Activated naive CD4-positive, alpha-beta T cell treated with anti-CD3 and anti-CD28 coated beads for 36 hours (primary cell): Measurements from ENCODE around the gene NRDC. TPM values are rescaled to one million over a fixed set of nuclear protein-coding genes. Genes with fewer than 3 reads are reported as not detected.
A peak's percentile ranks its signal among the peaks of the same experiment; 100 is the strongest.

Experiments used
- CTCF ChIA-PET: fragments of 350-600 bp; sonication (Branson Sonifier 250); formaldehyde crosslinking; loops from one replicate; lab custom pipeline; 2021; ENCODE audit warnings: antibody characterized with exemption; lab: Charles Lee
- DNase-seq: peaks from one replicate; pipeline ENCODE4 v3.0.0-alpha.2; 2020
- H3K27ac Mint-ChIP-seq: one replicate; pipeline ENCODE4 v1.8.0; 2021; ENCODE audit warnings: mild to moderate bottlenecking, mixed read lengths
- H3K27me3 Mint-ChIP-seq: one replicate; pipeline ENCODE4 v1.8.0; 2021; ENCODE audit warnings: low read depth, mixed read lengths
- H3K36me3 Mint-ChIP-seq: one replicate; pipeline ENCODE4 v1.8.0; 2021; ENCODE audit warnings: low read depth, mixed read lengths
- H3K4me1 Mint-ChIP-seq: one replicate; pipeline ENCODE4 v1.8.0; 2021; ENCODE audit warnings: low read depth, mixed read lengths
- H3K4me3 Mint-ChIP-seq: one replicate; pipeline ENCODE4 v1.8.0; 2021; ENCODE audit warnings: mild to moderate bottlenecking, moderate library complexity, mixed read lengths
- H3K9me3 Mint-ChIP-seq: one replicate; pipeline ENCODE4 v1.8.0; 2021; ENCODE audit warnings: mixed read lengths
- intact Hi-C: fragments of 100-400 bp; cut with micrococcal nuclease; formaldehyde crosslinking; loops from one replicate; pipeline ENCODE4 v1.15.1; 2023
- total RNA-seq, 2 experiments: library from RNA; stranded (reverse); gene quantifications; one replicate each; pipeline ENCODE4 v1.2.3, GENCODE V29; 2021

NRDC gene
- total RNA-seq, 2 experiments from 2014 or later, result 136 to 145 TPM

DNA sequence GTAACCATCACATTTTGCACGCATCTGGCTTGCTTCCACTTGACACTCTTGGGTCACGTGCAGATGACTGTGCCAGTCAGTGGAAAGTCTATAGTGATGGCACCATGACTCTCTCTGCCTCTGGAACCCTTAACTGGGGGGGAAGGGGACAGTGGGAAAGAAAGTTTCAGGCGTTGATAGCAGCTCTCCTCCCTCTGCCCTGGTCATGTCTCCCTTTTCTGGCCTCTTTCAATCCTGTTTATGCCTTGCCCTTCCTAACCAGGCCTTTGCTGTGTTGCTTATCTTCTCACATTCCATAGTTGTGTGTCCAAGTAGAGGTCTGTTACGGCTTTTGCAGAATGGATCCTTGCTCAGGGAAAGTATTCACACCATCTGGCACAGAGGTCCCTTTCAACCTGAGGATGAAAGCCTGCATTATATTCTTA is 93.5 kb downstream of the NRDC start:
- no peak overlapping the region for H3K4me3 Mint-ChIP-seq
- CTCF ChIA-PET, result no interaction called here
- peaks cover 16% of the 10 kb centered on the region for H3K36me3 Mint-ChIP-seq
- no peak overlapping the region for H3K27ac Mint-ChIP-seq
- H3K4me1 Mint-ChIP-seq, result no peaks in the 10 kb centered on the region
- no peaks in the 10 kb centered on the region for H3K27me3 Mint-ChIP-seq
- DNase-seq, result no peak
- intact Hi-C loops, result no loop called here
- no peaks in the 10 kb centered on the region for H3K9me3 Mint-ChIP-seq

DNA sequence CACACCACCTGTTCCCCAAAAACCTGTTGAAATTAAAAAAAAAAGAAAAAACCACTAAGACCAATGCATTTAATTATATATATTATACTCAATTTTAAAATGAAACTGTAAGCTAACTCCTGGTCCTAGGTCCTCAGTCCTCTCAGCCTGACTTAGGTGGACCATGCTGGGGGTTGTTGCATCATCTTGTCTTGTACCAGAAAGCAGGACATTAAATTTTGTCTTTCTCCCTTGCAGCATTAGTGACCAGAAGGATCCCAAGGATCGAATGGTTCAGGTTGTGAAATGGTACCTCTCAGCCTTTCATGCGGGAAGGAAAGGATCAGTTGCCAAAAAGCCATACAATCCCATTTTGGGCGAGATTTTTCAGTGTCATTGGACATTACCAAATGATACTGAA is 97.6 kb downstream of the NRDC start:
- Mint-ChIP-seq H3K4me3 (no peak overlapping the region), H3K4me1 (peaks cover 2% of the 10 kb centered on the region), H3K27me3 (no peaks in the 10 kb centered on the region), H3K27ac (no peak overlapping the region), H3K36me3 (peaks cover 4% of the 10 kb centered on the region), H3K9me3 (no peaks in the 10 kb centered on the region)
- intact Hi-C loops, result no loop called here
- no peak for DNase-seq
- CTCF ChIA-PET, result no interaction called here

DNA sequence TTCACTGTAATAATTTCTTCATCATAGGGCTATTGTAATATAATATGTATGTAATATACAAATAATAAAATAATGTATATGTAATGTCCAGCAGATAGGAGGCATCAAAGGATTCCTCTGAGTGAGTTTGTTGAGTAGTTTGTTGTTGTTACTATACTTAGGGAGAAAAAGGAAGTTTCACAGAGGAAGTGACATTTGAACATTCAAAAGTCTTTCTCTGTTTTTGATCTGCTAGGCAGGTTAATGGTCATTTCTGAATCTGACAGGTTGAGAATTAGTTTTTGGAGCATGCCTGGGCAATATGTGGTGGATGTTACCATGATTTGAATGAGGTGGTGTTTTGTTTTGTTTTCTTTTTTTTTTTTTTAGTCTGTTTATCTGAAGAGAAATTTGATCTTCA is 102.1 kb downstream of the NRDC start:
- intact Hi-C loops, result no loop called here
- H3K27me3 Mint-ChIP-seq, result no peaks in the 10 kb centered on the region
- H3K36me3 Mint-ChIP-seq, result peaks cover 17% of the 10 kb centered on the region
- no peak overlapping the region for H3K4me3 Mint-ChIP-seq
- DNase-seq, result no peak
- no peak overlapping the region for H3K27ac Mint-ChIP-seq
- H3K9me3 Mint-ChIP-seq, result no peaks in the 10 kb centered on the region
- CTCF ChIA-PET, result interaction anchor here (0.7 to 1.8 kb wide), 2 partner anchors 7 to 479 kb away, joined by 3 to 6 read pairs; no protein-coding TSS in a partner anchor
- H3K4me1 Mint-ChIP-seq, result peaks cover 13% of the 10 kb centered on the region

DNA sequence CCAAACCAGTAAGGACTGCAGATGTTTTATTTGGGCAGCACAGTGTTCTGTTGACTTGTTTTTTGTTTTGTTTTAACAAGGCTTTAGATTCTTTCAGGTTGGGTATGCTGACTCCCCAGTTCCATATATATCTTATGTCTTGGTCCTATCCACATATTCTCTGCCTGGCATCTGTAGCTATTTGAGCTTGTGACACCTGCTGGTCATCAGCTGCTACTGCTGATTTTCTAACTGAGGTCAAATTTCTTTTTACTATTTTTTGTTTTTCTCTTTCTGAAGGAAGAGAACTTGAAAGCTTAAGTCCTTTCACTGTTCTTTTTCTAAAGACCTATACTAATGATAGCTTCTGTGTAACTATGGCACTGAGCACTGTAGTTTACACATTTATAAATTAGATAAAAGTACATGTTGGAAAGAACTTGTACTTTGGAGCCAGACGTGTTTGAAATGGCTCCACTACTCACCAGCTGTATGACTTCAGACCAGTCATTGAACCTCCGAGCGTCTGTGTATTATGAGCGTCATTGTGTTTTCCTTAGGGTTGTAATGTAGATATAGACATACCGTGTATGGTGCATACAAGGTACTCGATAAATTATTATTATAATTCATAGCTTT is 109.4 kb downstream of the NRDC start:
- peak; percentile 37 for DNase-seq
- intact Hi-C loops, result loop anchor here (1.0 to 10.0 kb wide), 5 partner anchors 42 to 453 kb away; no protein-coding TSS in a partner anchor
- no peak overlapping the region for H3K4me3 Mint-ChIP-seq
- no peaks in the 10 kb centered on the region for H3K9me3 Mint-ChIP-seq
- CTCF ChIA-PET, result interaction anchor here (0.5 to 2.5 kb wide), 31 partner anchors 8 to 455 kb away, joined by 3 to 14 read pairs (median 4); no protein-coding TSS in a partner anchor
- H3K4me1 Mint-ChIP-seq, result peaks cover 10% of the 10 kb centered on the region
- H3K36me3 Mint-ChIP-seq, result peaks cover 22% of the 10 kb centered on the region
- H3K27me3 Mint-ChIP-seq, result no peaks in the 10 kb centered on the region
- no peak overlapping the region for H3K27ac Mint-ChIP-seq

DNA sequence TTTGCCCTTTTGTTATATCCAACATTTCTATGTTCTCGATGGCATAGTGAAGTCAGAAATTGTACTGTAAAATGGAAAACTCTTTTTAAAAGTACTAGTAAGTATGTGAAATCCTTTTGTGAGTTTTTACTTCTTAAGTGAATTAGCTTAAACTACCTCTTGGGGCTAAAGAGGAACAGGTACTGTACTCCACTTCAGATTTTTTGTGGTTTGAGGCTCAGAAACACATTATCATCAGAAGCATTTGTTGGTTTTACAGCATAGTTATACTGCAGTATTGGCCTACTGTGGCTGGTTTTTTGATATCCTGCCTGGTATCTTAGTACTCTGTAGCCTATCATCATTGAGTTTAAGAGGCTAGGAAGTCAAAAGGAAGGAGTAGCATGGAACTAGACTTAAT is 117.2 kb downstream of the NRDC start:
- no peak overlapping the region for H3K27ac Mint-ChIP-seq
- H3K4me3 Mint-ChIP-seq, result no peak overlapping the region
- H3K27me3 Mint-ChIP-seq, result no peaks in the 10 kb centered on the region
- intact Hi-C loops, result loop anchor here (10.0 kb wide), 1 partner anchor 417 kb away; no protein-coding TSS in a partner anchor
- H3K9me3 Mint-ChIP-seq, result no peaks in the 10 kb centered on the region
- peaks cover 8% of the 10 kb centered on the region for H3K36me3 Mint-ChIP-seq
- no peak for DNase-seq
- peaks cover 21% of the 10 kb centered on the region for H3K4me1 Mint-ChIP-seq
- CTCF ChIA-PET, result interaction anchor here (0.7 to 0.9 kb wide), 2 partner anchors 18 to 226 kb away, joined by 3 read pairs; no protein-coding TSS in a partner anchor

DNA sequence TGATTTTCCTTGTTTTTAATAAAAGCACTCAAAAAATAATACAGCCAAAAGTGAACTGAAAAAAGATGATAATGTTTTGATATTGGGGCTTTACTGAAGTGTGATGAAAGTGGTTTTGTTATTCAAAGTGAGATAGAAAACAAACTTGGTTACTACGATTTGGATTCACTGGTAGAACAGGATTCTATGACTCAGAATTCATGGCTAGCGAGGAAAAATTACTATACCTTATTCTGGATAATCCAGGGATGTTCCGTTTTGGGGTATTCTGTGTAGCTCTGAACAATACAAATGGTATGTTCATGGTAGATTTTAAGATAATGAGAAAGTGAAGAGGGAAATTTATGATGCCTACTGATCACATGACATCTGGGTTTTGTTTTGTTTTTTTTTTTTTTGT is 117.7 kb downstream of the NRDC start:
- H3K9me3 Mint-ChIP-seq, result no peaks in the 10 kb centered on the region
- no peak overlapping the region for H3K27ac Mint-ChIP-seq
- intact Hi-C loops, result loop anchor here (10.0 kb wide), 1 partner anchor 416 kb away; no protein-coding TSS in a partner anchor
- CTCF ChIA-PET, result interaction anchor here (0.9 kb wide), 1 partner anchor 225 kb away, joined by 3 read pairs; no protein-coding TSS in a partner anchor
- no peak for DNase-seq
- H3K4me3 Mint-ChIP-seq, result no peak overlapping the region
- peaks cover 24% of the 10 kb centered on the region for H3K4me1 Mint-ChIP-seq
- H3K36me3 Mint-ChIP-seq, result peaks cover 7% of the 10 kb centered on the region
- H3K27me3 Mint-ChIP-seq, result no peaks in the 10 kb centered on the region

DNA sequence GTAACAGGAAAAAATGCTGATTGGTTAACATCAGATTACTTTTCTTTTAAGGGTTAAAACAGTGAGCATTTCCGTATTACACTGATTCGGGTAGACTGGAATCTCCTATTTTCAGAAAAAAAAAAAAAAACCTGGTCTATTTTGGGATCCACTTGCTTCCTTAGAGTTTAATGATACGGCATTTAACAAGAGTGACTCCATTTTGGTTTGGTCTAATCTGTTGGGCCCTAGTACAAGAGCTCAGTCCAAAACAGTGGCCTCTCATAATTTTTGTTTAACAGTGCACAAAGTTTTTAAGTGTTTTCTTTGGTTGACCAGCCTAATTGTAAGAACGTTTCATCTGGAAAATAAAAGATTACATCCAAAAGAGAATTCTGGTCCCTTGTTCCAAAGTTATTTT is 120.2 kb downstream of the NRDC start:
- Mint-ChIP-seq H3K36me3 (peaks cover 6% of the 10 kb centered on the region), H3K9me3 (no peaks in the 10 kb centered on the region), H3K4me3 (no peak overlapping the region), H3K4me1 (peaks cover 24% of the 10 kb centered on the region), H3K27ac (no peak overlapping the region), H3K27me3 (no peaks in the 10 kb centered on the region)
- CTCF ChIA-PET, result interaction anchor here (1.1 kb wide), 1 partner anchor 10 kb away, joined by 3 read pairs; no protein-coding TSS in a partner anchor
- DNase-seq, result no peak
- intact Hi-C loops, result no loop called here

DNA sequence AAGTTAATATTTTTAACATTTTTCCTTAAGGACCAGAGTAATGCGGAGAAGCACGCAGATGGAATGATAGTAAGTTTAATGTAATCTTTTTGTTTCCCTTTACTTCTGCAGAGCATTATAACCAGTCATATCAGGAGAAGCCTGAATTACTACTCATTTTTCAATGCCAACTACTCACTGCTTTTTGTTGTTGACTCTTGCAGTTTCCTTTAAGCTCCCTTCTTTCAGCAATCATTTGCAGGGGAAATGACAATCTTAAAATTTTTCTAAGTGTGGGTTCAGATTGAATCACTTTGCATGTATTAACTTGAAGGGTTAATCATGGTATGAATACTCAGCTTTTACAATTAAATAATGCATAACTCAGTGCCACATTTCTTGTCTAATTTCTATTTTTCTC is 122.2 kb downstream of the NRDC start:
- no peaks in the 10 kb centered on the region for H3K27me3 Mint-ChIP-seq

DNA sequence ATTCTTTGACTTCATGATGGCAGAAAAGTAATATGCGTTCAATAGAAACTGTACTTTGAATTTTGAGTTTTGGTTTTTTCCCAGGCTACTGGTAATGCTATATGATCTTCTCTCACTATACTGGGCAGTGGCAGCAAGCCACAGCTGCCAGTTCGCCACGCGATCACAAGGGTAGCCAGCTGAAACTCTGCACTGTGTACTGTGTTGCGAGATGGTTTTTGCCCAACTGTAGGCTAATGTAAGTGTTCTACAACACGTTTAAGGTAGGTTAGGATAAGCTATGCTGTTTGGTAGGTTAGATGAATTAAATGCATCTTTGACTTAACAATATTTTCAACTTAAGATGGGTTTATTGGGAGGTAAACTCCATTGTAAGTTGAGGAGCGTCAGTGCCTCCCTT is 123.1 kb downstream of the NRDC start:
- no peaks in the 10 kb centered on the region for H3K27me3 Mint-ChIP-seq
- peaks cover 2% of the 10 kb centered on the region for H3K9me3 Mint-ChIP-seq
- H3K4me1 Mint-ChIP-seq, result peaks cover 18% of the 10 kb centered on the region
- CTCF ChIA-PET, result interaction anchor here (1.8 kb wide), 1 partner anchor 13 kb away, joined by 6 read pairs; no protein-coding TSS in a partner anchor
- no peak overlapping the region for H3K4me3 Mint-ChIP-seq
- intact Hi-C loops, result no loop called here
- H3K27ac Mint-ChIP-seq, result no peak overlapping the region
- no peak for DNase-seq
- peaks cover 9% of the 10 kb centered on the region for H3K36me3 Mint-ChIP-seq

More for the DNA sequence above, 122.2 kb downstream of the NRDC start:
- Mint-ChIP-seq H3K27ac (no peak overlapping the region), H3K9me3 (peaks cover 2% of the 10 kb centered on the region), H3K36me3 (peaks cover 13% of the 10 kb centered on the region), H3K4me3 (no peak overlapping the region), H3K4me1 (peaks cover 23% of the 10 kb centered on the region)
- intact Hi-C loops, result loop anchor here (2.0 kb wide), 1 partner anchor 15 kb away; no protein-coding TSS in a partner anchor
- DNase-seq, result no peak
- CTCF ChIA-PET, result no interaction called here

DNA sequence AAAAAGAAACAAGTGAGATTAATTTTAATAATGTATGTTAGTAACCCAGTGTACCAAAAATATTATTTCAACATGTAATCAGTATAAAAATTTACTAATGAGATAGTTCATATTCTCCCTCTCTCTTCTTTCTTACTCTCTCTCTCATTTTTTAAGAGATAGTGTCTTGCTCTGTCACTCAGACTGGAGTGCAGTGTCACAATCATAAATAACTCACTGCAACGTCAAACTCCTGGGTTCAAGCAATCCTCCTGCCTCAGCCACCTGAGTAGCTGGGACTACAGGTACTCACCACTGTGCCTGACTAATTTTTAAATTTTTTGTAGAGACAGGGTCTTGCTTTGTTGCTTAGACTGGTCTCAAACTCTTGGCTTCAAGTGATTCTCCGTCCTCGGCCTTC is 123.9 kb downstream of the NRDC start:
- peaks cover 2% of the 10 kb centered on the region for H3K9me3 Mint-ChIP-seq
- H3K27me3 Mint-ChIP-seq, result no peaks in the 10 kb centered on the region
- no peak overlapping the region for H3K27ac Mint-ChIP-seq
- CTCF ChIA-PET, result interaction anchor here (1.8 kb wide), 1 partner anchor 14 kb away, joined by 6 read pairs; no protein-coding TSS in a partner anchor
- no peak overlapping the region for H3K4me3 Mint-ChIP-seq
- no peak for DNase-seq
- intact Hi-C loops, result no loop called here
- peaks cover 9% of the 10 kb centered on the region for H3K36me3 Mint-ChIP-seq
- peaks cover 12% of the 10 kb centered on the region for H3K4me1 Mint-ChIP-seq

DNA sequence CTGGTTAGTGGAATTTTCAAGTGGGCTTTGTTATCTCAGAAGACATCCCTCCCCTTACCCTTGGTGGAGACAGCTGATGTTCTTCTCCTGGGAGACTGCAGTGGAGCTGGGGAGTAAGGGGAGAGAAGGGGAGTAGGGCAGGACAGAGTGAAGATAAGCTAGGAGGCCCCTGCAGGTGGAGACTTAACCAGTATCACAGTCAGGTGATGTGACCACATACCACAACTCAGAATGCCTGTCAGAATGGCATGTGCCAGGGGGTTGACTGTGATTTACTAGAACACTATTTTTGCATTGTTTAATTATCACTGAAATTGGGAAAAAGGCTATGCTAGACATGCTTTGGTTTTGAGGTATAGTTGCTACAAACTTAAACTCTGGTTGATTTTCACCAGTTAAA is 124.6 kb downstream of the NRDC start:
- DNase-seq, result no peak

DNA sequence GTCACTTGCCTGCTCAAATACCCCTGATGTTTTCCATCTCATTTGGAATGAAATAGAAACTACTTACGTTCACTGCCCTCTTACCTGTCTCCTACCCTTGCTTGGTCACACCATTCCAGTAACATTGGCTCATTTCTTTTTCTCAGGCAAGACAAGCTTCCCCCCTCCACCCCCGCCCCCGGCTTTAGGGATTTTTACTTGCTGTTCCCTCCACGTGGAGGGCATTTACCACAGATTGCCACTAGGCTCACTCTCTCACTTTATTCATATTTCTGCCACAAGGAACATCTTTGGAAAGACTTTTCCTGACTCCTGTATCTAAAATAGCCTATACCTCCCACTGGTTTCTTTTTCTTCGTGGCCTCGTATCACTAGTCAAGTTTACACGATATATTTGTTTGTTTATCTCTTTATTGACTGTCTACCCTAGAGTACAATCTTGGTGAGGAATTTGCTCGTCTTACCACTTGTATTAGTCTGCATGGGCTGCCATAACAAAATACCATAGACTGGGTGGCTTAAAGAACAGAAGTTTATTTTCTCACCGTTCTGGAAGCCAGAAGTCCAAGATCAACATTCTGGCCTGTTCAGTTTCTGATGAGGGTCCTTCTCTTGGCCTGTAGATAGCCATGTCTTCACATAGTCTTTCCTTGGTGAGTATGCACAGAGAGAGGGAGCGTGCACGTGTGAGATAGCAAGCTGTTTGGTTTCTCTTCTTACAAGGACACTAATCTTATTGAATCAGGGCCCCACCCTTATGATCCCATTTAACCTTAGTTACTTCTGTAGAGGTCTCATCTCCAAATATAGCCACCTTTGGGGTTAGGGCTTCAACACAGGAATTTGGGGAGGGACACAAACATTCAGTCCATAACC is 126.2 kb downstream of the NRDC start:
- Mint-ChIP-seq H3K36me3 (peaks cover 13% of the 10 kb centered on the region), H3K4me1 (peaks cover 9% of the 10 kb centered on the region), H3K27ac (no peak overlapping the region), H3K9me3 (peaks cover 2% of the 10 kb centered on the region), H3K4me3 (no peak overlapping the region), H3K27me3 (no peaks in the 10 kb centered on the region)
- intact Hi-C loops, result no loop called here
- no peak for DNase-seq
- CTCF ChIA-PET, result no interaction called here

More for the DNA sequence above, 124.6 kb downstream of the NRDC start:
- H3K4me1 Mint-ChIP-seq, result peaks cover 9% of the 10 kb centered on the region
- H3K27ac Mint-ChIP-seq, result no peak overlapping the region
- H3K36me3 Mint-ChIP-seq, result peaks cover 11% of the 10 kb centered on the region
- CTCF ChIA-PET, result interaction anchor here (0.5 to 1.8 kb wide), 2 partner anchors 15 to 159 kb away, joined by 3 to 6 read pairs; no protein-coding TSS in a partner anchor
- no peak overlapping the region for H3K4me3 Mint-ChIP-seq
- no peaks in the 10 kb centered on the region for H3K27me3 Mint-ChIP-seq
- H3K9me3 Mint-ChIP-seq, result peaks cover 2% of the 10 kb centered on the region
- intact Hi-C loops, result no loop called here
